HepG2 (cell line): ENCODE measurements around the gene NXPH4. TPM values are rescaled to one million over a fixed set of nuclear protein-coding genes. Genes with fewer than 3 reads are reported as not detected.

Experiments
- ATAC-seq: fragments of 200-7000 bp; cut with Tn5 transposase; 3 replicates; pipeline ENCODE4 v1.9.1; 2020; ENCODE audit warnings: mild to moderate bottlenecking, moderate library complexity
- BruUV-seq: library from RNA; stranded (reverse); fragments of 400-500 nt; replicated peaks from 2 replicates; lab custom pipeline; 2021; lab: Mats Ljungman, UMichigan
- CTCF ChIA-PET: fragments of 300-600 bp; formaldehyde crosslinking; extraction: SDS; loops from one replicate; lab custom pipeline; 2021; ENCODE audit warnings: low total read pairs, inconsistent platforms, low intra/inter-chr PET ratio; lab: Yijun Ruan, JAX
- POLR2A ChIA-PET: fragments of 350-600 bp; sonication (Branson Sonifier 250); formaldehyde crosslinking; loops from one replicate; lab custom pipeline; 2020; ENCODE audit warnings: antibody characterized with exemption, inconsistent platforms; lab: Yijun Ruan, JAX
- DNase-seq: peaks from one replicate; pipeline ENCODE4 v3.0.0-alpha.2; 2015; ENCODE audit warnings: low spot score
- FAIRE-seq: peaks from 3 replicates; lab custom pipeline; 2011; peaks lifted over from hg19 to GRCh38; lab: Jason Lieb, UNC
- H2AFZ ChIP-seq: one replicate; pipeline ENCODE4 v1.6.1; 2011; ENCODE audit warnings: low read length, inconsistent platforms
- H3K27ac ChIP-seq: fragments of 300-600 bp; 3 replicates; pipeline ENCODE4 v1.8.0; 2011; ENCODE audit warnings: mixed run types, mild to moderate bottlenecking, mixed read lengths, low read length, inconsistent platforms; ENCODE audit not compliant: insufficient read depth; ENCODE audit errors: extremely low read length
- H3K27me3 ChIP-seq, 2 experiments: fragments of 200-600 bp in 1 of 2; 2 replicates in 1 of 2; 3 replicates in 1 of 2; pipeline versions ENCODE4 v1.6.0 to v1.8.0; 2011; ENCODE audit warnings: low read length in 2 of 2, mild to moderate bottlenecking in 2 of 2, moderate library complexity in 2 of 2, inconsistent platforms in 1 of 2; ENCODE audit not compliant: insufficient read depth in 2 of 2, control insufficient read depth in 1 of 2
- H3K36me3 ChIP-seq, 2 experiments: fragments of 200-600 bp in 1 of 2; replicated peaks in 1 of 2; 2 replicates in 1 of 2; 3 replicates in 1 of 2; pipeline versions ENCODE4 v1.5.1 to v1.8.0; 2011; ENCODE audit warnings: low read length in 2 of 2, inconsistent platforms in 1 of 2; ENCODE audit not compliant: insufficient read depth in 2 of 2, control insufficient read depth in 1 of 2
- H3K4me1 ChIP-seq: 2 replicates; pipeline ENCODE4 v1.5.1; 2012; ENCODE audit warnings: low read length, inconsistent platforms; ENCODE audit not compliant: insufficient read depth
- H3K4me2 ChIP-seq: 2 replicates; pipeline ENCODE4 v1.6.0; 2011; ENCODE audit warnings: low read depth, low read length, inconsistent platforms
- H3K4me3 ChIP-seq, 3 experiments: fragments of 200-600 bp in 1 of 3; sonication (generic), shearing (Covaris generic) in 1 of 3; replicated peaks in 1 of 3; 2 replicates each; pipeline ENCODE4 v1.5.1; 2011 to 2016; ENCODE audit warnings: low read length in 3 of 3, inconsistent platforms in 2 of 3, low read depth in 2 of 3, mild to moderate bottlenecking in 2 of 3, control low read depth in 1 of 3, mixed read lengths in 1 of 3; ENCODE audit not compliant: insufficient read depth in 1 of 3
- H3K79me2 ChIP-seq: one replicate; pipeline ENCODE4 v1.6.1; 2011; ENCODE audit warnings: low read length, inconsistent platforms; ENCODE audit not compliant: insufficient read depth
- H3K9ac ChIP-seq: 2 replicates; pipeline ENCODE4 v1.6.0; 2011; ENCODE audit warnings: mild to moderate bottlenecking, low read depth, low read length, inconsistent platforms; ENCODE audit not compliant: insufficient read depth
- H3K9me3 ChIP-seq: 2 replicates; pipeline ENCODE4 v1.5.1; 2012; ENCODE audit warnings: mild to moderate bottlenecking, low read length
- H4K20me1 ChIP-seq: 2 replicates; pipeline ENCODE4 v1.6.0; 2011; ENCODE audit warnings: inconsistent platforms, mild to moderate bottlenecking, low read length, moderate library complexity; ENCODE audit not compliant: insufficient read depth
- HNF1A ChIP-seq, 2 experiments: sonication (generic) in 1 of 2; formaldehyde crosslinking in 1 of 2; IDR thresholded peaks; 2 replicates each; pipeline versions ENCODE4 v1.4.0 to v1.6.1; 2016 to 2020; ENCODE audit warnings: borderline replicate concordance in 1 of 2, low read depth in 1 of 2, mild to moderate bottlenecking in 1 of 2, missing genetic modification reagents in 1 of 2
- HNF4A ChIP-seq: sonication (generic); formaldehyde crosslinking; IDR thresholded peaks from 2 replicates; pipeline ENCODE4 v1.4.0; 2020; ENCODE audit warnings: missing genetic modification reagents
- SIN3A ChIP-seq: IDR thresholded peaks from 2 replicates; pipeline ENCODE4 v1.6.1; 2011; ENCODE audit warnings: low read depth, mild to moderate bottlenecking, control low read depth, low read length, borderline replicate concordance
- STAT5B ChIP-seq: sonication (generic); formaldehyde crosslinking; IDR thresholded peaks from 2 replicates; pipeline ENCODE4 v1.4.0; 2020; ENCODE audit warnings: missing genetic modification reagents
- ZKSCAN5 ChIP-seq: sonication (generic); formaldehyde crosslinking; IDR thresholded peaks from 2 replicates; pipeline ENCODE4 v1.5.1; 2020; ENCODE audit warnings: mild to moderate bottlenecking, missing genetic modification reagents
- ZNF496 ChIP-seq: sonication (generic); formaldehyde crosslinking; IDR thresholded peaks from 2 replicates; pipeline ENCODE4 v1.8.1; 2023; ENCODE audit warnings: mild to moderate bottlenecking, moderate library complexity, missing genetic modification reagents; ENCODE audit not compliant: insufficient replicate concordance
- WGBS: methylation state at CpG from one replicate; pipeline ENCODE4 v1.1.6; 2017; ENCODE audit warnings: low lambda C conversion rate; 5-methylcytosine and 5-hydroxymethylcytosine counted together
- in situ Hi-C: cut with HindIII; loops from 2 replicates; pipeline ENCODE4 v1.10.0; 2017; ENCODE audit warnings: low pct_unique_long_range_greater_than_20kb; ENCODE audit not compliant: extremely low pct_ligation_motif_present
- intact Hi-C: fragments of 100-400 bp; cut with micrococcal nuclease; formaldehyde crosslinking; loops from one replicate; pipeline ENCODE4 v1.10.0; 2022; ENCODE audit not compliant: unreplicated experiment
- polyA plus RNA-seq, 8 experiments: library from polyadenylated mRNA; depleted of rRNA in 3 of 8; stranded (reverse) in 7 of 8; unstranded in 1 of 8; fragments of >200 nt; fragmentation: Illumina TruSeq in 4 of 8; extraction: Trizol in 4 of 8; gene quantifications; 2 replicates each; pipeline versions ENCODE4 v1.2.1 to v1.2.3, GENCODE V29; 2011 to 2016; ENCODE audit warnings: low read depth in 4 of 8, missing spikeins in 1 of 8, mixed read lengths in 1 of 8; ENCODE audit not compliant: insufficient read depth in 1 of 8
- total RNA-seq, 5 experiments: library from RNA; depleted of rRNA; stranded (reverse); fragments of >200 nt; fragmentation: Illumina TruSeq; extraction: Trizol; gene quantifications; 2 replicates each; pipeline ENCODE4 v1.2.3, GENCODE V29; 2016; ENCODE audit warnings: low read depth in 1 of 5

NXPH4 gene
- total and polyA plus RNA-seq, 2 of the 13 experiments (the other 11 are each of a cell fraction or from before 2014, with no cell fraction given): 0.13 TPM; not detected in 1

GRCh38 chr12:57262126-57262822 is 45.7 kb downstream of the NXPH4 start:
- 79% methylated on average over 3 of the region's 3 CpGs for WGBS
- in situ Hi-C loops (loop anchor here (5.0 kb wide), 1 partner anchor 195 kb away; the partner anchor contains the start of genes GLI1 and INHBE), intact Hi-C loops (loop anchor here (5.0 kb wide), 1 partner anchor 190 kb away; no protein-coding TSS in a partner anchor)
- Histone ChIP-seq H3K27ac (no peak overlapping the region), H3K79me2 (no peaks in the 10 kb centered on the region), H3K27me3 (no peaks in the 10 kb centered on the region), H3K4me3 (no peak overlapping the region), H3K9ac (no peak overlapping the region), H3K9me3 (no peaks in the 10 kb centered on the region), H2AFZ (no peak overlapping the region), H3K36me3 (peaks cover 12 to 39% of the 10 kb centered on the region in 2 experiments), H3K4me2 (no peak overlapping the region), H4K20me1 (no peaks in the 10 kb centered on the region), H3K4me1 (peaks cover 13% of the 10 kb centered on the region)
- DNase-seq (no peak), FAIRE-seq (no peak), ATAC-seq (no peak)
- ChIA-PET POLR2A (no interaction called here), CTCF (no interaction called here)
- no TSS peak for BruUV-seq
- TF ChIP-seq HNF4A (no peak), ZKSCAN5 (no peak), ZNF496 (CRISPR knock-in tag) (no peak), STAT5B (CRISPR knock-in tag) (no peak), SIN3A (no peak), HNF1A (IDR thresholded peaks at IDR 0.05; ENCODE audit: low read depth) (no peak), HNF1A (CRISPR knock-in tag; IDR thresholded peaks at IDR 0.05; ENCODE audit: borderline replicate concordance) (no peak)
